ENCODE data around the gene NPEPPS.

Gene NPEPPS

DNA sequence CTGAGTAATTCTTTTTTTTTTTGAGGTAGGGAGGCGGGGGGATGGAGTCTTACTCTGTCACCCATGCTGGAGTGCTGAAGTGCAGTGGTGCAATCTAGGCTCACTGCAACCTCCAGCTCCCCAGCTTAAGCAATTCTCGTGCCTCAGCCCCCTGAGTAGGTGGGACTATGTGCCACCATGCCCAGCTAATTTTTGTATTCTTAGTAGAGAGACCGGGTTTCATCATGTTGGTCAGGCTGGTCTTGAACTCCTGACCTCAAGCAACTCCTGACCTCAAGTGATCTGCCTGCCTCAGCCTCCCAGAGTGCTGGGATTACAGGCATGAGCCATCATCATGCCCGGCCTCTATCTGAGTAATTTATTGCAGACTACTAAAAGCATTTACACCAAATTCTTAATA lies 138.2 kb downstream of the NPEPPS start:
- DNase-seq = no peak

- no peak for DNase-seq
These were observed 139.2 kb downstream of the NPEPPS start for GRCh38 chr17:47670064-47670463.

Data from NCI-H446 (cell line).